SK-N-SH treated with all-trans-retinoic acid at 6 μM for 48 hours (cell line): ENCODE data around the gene ATOH8.

Experiments used
- ATAC-seq: fragments of 200-7000 bp; cut with Tn5 transposase; 3 replicates; pipeline ENCODE4 v1.9.1; 2020; ENCODE audit warnings: mild to moderate bottlenecking, moderate library complexity
- ARNTL ChIP-seq: fragments of 450-650 bp; formaldehyde crosslinking; IDR thresholded peaks from 2 replicates; pipeline ENCODE4 v1.5.0; 2020; ENCODE audit warnings: low read depth, mild to moderate bottlenecking, moderate library complexity, borderline replicate concordance
- BACH2 ChIP-seq: fragments of 250-450 bp; sonication (Bioruptor Pico); IDR thresholded peaks from 2 replicates; pipeline ENCODE4 v1.9.0; 2021; ENCODE audit warnings: mild to moderate bottlenecking, borderline replicate concordance
- CSDC2 ChIP-seq: fragments of 250-450 bp; sonication (Bioruptor Pico); IDR thresholded peaks from 2 replicates; pipeline ENCODE4 v1.5.0; 2020; ENCODE audit warnings: mild to moderate bottlenecking, moderate library complexity
- ESRRG ChIP-seq: fragments of 250-450 bp; sonication (Bioruptor Pico); IDR thresholded peaks from 2 replicates; pipeline ENCODE4 v1.6.1; 2021; ENCODE audit warnings: mild to moderate bottlenecking
- GLIS3 ChIP-seq: fragments of 250-450 bp; sonication (Bioruptor Pico); IDR thresholded peaks from 2 replicates; pipeline ENCODE4 v1.5.0; 2020; ENCODE audit warnings: mild to moderate bottlenecking, moderate library complexity
- ISL1 ChIP-seq: fragments of 250-450 bp; sonication (Bioruptor Pico); IDR thresholded peaks from 2 replicates; pipeline ENCODE4 v2.1.2; 2022; ENCODE audit warnings: mild to moderate bottlenecking, moderate library complexity
- OSR1 ChIP-seq: fragments of 250-450 bp; sonication (Bioruptor Pico); IDR thresholded peaks from 2 replicates; pipeline ENCODE4 v1.8.0; 2022; ENCODE audit warnings: moderate library complexity, mild to moderate bottlenecking, inconsistent platforms
- PPARA ChIP-seq: fragments of 250-450 bp; sonication (Bioruptor Pico); IDR thresholded peaks from 2 replicates; pipeline ENCODE4 v1.5.0; 2020; ENCODE audit warnings: mild to moderate bottlenecking, borderline replicate concordance
- RARB ChIP-seq: fragments of 250-450 bp; sonication (Bioruptor Pico); IDR thresholded peaks from 2 replicates; pipeline ENCODE4 v1.8.0; 2021; ENCODE audit warnings: mild to moderate bottlenecking, moderate library complexity
- TCF4 ChIP-seq: fragments of 250-450 bp; sonication (Bioruptor Pico); IDR thresholded peaks from 2 replicates; pipeline ENCODE4 v1.8.0; 2021; ENCODE audit warnings: mild to moderate bottlenecking, moderate library complexity, borderline replicate concordance
- TOX ChIP-seq: fragments of 250-450 bp; sonication (Bioruptor Pico); IDR thresholded peaks from 2 replicates; pipeline ENCODE4 v1.8.0; 2021; ENCODE audit warnings: mild to moderate bottlenecking, moderate library complexity, borderline replicate concordance
- ZFP3 ChIP-seq: fragments of 250-450 bp; sonication (Bioruptor Pico); IDR thresholded peaks from 2 replicates; pipeline ENCODE4 v1.5.0; 2020; ENCODE audit warnings: mild to moderate bottlenecking, moderate library complexity
- ZNF565 ChIP-seq: fragments of 450-650 bp; formaldehyde crosslinking; conservative IDR thresholded peaks from 2 replicates; pipeline ENCODE4 v1.5.0; 2020; ENCODE audit warnings: low read depth, mild to moderate bottlenecking, moderate library complexity
- ZNF70 ChIP-seq: fragments of 450-650 bp; formaldehyde crosslinking; IDR thresholded peaks from 2 replicates; pipeline ENCODE4 v1.5.0; 2020; ENCODE audit warnings: mild to moderate bottlenecking, moderate library complexity
- ZNF8 ChIP-seq: fragments of 450-650 bp; formaldehyde crosslinking; IDR thresholded peaks from 2 replicates; pipeline ENCODE4 v1.5.0; 2020; ENCODE audit warnings: mild to moderate bottlenecking, moderate library complexity
- TF ChIP-seq, protein P1 (sequence below): fragments of 250-450 bp; sonication (Bioruptor Pico); IDR thresholded peaks from 2 replicates; pipeline ENCODE4 v1.8.0; 2020; ENCODE audit warnings: mild to moderate bottlenecking, moderate library complexity, borderline replicate concordance
- TF ChIP-seq, protein P2 (sequence below): fragments of 250-450 bp; sonication (Bioruptor Pico); IDR thresholded peaks from 2 replicates; pipeline ENCODE4 v1.8.0; 2021; ENCODE audit warnings: low read depth, mild to moderate bottlenecking, moderate library complexity, borderline replicate concordance
- TF ChIP-seq, protein P3 (sequence below): fragments of 250-450 bp; sonication (Bioruptor Pico); IDR thresholded peaks from 2 replicates; pipeline ENCODE4 v1.5.1; 2020; ENCODE audit warnings: low read depth, mild to moderate bottlenecking, moderate library complexity
- TF ChIP-seq, protein P4 (sequence below): fragments of 250-450 bp; sonication (Bioruptor Pico); IDR thresholded peaks from 2 replicates; pipeline ENCODE4 v1.5.1; 2021; ENCODE audit warnings: mild to moderate bottlenecking, moderate library complexity
- TF ChIP-seq, protein P5 (sequence below): fragments of 250-450 bp; sonication (Bioruptor Pico); IDR thresholded peaks from 2 replicates; pipeline ENCODE4 v1.5.0; 2020; ENCODE audit warnings: mild to moderate bottlenecking, moderate library complexity

Gene ATOH8

DNA sequence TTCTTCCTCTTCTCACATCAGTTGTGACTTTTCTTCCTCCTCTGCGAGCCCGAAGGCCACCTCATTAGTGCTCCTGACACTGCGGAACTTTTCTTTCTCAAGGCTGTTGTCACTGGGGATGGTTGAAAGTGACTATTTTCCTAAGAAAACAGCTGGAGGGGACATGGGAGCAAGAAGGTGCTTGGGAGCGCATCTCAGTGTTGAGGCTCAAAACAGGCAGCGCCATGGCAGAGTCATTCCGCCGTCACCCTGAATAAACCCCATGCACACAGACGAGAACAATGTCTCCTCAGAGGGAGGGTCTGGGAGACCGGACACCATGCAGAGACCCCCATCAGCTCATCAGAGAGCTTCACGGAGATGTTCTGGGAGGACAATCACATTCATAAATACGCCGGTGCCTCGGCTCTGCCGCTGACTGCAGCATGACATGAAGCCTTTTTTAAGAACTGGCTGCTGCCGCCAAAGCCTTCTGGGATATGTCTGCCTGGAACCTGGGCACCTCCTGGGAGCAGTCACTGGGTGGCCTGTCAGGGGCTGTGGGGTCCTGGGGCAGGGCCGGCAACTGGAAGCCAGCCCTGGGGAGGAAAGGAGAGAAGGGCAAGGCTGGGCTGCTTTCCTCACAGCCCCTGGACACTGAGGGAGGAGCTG lies 19.2 kb downstream of the ATOH8 start (continued):
- TF ChIP-seq, protein P1, sequence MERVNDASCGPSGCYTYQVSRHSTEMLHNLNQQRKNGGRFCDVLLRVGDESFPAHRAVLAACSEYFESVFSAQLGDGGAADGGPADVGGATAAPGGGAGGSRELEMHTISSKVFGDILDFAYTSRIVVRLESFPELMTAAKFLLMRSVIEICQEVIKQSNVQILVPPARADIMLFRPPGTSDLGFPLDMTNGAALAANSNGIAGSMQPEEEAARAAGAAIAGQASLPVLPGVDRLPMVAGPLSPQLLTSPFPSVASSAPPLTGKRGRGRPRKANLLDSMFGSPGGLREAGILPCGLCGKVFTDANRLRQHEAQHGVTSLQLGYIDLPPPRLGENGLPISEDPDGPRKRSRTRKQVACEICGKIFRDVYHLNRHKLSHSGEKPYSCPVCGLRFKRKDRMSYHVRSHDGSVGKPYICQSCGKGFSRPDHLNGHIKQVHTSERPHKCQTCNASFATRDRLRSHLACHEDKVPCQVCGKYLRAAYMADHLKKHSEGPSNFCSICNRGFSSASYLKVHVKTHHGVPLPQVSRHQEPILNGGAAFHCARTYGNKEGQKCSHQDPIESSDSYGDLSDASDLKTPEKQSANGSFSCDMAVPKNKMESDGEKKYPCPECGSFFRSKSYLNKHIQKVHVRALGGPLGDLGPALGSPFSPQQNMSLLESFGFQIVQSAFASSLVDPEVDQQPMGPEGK (CRISPR knock-in tag) = no peak
- TF ChIP-seq ZNF565 (CRISPR knock-in tag) (no peak), ESRRG (no peak), OSR1 (no peak), BACH2 (CRISPR knock-in tag) (no peak), RARB (CRISPR knock-in tag) (no peak)
- TF ChIP-seq, protein P2, sequence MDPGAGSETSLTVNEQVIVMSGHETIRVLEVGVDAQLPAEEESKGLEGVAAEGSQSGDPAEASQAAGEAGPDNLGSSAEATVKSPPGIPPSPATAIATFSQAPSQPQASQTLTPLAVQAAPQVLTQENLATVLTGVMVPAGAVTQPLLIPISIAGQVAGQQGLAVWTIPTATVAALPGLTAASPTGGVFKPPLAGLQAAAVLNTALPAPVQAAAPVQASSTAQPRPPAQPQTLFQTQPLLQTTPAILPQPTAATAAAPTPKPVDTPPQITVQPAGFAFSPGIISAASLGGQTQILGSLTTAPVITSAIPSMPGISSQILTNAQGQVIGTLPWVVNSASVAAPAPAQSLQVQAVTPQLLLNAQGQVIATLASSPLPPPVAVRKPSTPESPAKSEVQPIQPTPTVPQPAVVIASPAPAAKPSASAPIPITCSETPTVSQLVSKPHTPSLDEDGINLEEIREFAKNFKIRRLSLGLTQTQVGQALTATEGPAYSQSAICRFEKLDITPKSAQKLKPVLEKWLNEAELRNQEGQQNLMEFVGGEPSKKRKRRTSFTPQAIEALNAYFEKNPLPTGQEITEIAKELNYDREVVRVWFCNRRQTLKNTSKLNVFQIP (CRISPR knock-in tag) = no peak
- TF ChIP-seq, protein P3, sequence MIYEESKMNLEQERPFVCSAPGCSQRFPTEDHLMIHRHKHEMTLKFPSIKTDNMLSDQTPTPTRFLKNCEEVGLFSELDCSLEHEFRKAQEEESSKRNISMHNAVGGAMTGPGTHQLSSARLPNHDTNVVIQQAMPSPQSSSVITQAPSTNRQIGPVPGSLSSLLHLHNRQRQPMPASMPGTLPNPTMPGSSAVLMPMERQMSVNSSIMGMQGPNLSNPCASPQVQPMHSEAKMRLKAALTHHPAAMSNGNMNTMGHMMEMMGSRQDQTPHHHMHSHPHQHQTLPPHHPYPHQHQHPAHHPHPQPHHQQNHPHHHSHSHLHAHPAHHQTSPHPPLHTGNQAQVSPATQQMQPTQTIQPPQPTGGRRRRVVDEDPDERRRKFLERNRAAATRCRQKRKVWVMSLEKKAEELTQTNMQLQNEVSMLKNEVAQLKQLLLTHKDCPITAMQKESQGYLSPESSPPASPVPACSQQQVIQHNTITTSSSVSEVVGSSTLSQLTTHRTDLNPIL = no peak

DNA sequence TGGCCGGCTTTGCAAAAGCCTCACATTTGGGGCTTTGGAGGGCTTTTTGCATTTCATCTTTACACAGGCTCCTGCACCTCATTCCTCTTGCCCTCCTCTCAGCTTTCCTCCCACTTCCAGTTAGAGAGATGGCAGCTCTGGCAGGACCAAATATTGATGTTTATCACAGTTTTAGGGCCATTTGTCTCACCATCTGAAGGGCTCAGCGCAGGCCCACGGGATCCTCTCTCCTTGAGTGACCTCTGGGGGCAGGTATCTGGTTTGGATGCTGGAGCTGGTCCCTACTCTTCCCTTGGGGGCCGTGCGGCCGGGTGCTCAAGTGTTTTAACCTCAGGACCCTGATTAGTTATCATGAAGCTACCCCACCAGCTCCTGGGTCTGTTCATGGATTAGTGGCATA lies 19.9 kb downstream of the ATOH8 start:
- ATAC-seq = no peak

DNA sequence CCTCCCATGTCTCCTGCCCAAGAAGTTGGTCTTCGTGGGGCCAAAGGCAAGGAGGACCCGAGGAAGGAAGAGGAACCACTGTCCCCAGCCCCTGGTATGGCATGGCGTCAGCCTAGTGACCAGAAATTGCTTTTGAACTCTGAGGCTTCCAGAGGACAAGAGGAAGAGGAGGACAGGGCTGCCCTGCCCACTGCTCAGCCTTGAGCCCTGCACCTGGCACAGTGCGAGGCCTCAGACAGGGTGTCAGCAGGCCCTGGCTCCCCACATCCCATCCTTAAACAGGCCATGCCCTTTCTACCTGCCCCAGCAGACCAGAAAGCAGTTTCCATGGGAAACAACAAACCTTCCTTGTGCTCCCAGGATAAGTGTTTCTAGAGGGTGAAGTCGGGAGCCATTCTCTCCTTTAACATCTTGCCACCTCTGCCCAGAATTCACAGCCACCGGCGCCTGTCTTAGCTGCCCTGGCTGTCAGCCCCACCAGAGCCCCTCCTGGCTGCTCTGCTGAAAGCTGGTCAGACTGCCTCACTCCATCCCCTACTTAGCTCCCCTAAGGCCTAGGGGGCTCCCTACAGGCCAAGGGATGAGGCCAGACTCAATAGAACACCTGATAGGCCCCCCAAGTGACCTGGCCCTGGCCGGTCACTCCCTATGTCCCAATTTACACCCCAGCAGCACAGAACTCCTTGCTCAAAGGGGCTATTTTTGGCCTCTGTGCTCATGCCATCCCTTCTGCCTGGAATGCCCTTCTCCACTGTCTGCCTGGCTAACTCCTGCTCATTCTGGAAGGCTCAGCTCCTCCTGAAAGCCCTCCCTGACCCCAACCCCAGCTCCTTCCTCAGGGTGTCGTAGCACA lies 20.6 kb downstream of the ATOH8 start:
- TF ChIP-seq ZNF8 (CRISPR knock-in tag) = no peak
- no peak for TF ChIP-seq ARNTL (CRISPR knock-in tag)
- no peak for TF ChIP-seq BACH2 (CRISPR knock-in tag)
- TF ChIP-seq TOX = no peak
- TF ChIP-seq, protein P4, sequence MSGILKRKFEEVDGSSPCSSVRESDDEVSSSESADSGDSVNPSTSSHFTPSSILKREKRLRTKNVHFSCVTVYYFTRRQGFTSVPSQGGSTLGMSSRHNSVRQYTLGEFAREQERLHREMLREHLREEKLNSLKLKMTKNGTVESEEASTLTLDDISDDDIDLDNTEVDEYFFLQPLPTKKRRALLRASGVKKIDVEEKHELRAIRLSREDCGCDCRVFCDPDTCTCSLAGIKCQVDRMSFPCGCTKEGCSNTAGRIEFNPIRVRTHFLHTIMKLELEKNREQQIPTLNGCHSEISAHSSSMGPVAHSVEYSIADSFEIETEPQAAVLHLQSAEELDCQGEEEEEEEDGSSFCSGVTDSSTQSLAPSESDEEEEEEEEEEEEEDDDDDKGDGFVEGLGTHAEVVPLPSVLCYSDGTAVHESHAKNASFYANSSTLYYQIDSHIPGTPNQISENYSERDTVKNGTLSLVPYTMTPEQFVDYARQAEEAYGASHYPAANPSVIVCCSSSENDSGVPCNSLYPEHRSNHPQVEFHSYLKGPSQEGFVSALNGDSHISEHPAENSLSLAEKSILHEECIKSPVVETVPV (CRISPR knock-in tag) = no peak
- no peak for TF ChIP-seq OSR1
- no peak for TF ChIP-seq CSDC2 (CRISPR knock-in tag)
- TF ChIP-seq TCF4 = no peak
- TF ChIP-seq RARB (CRISPR knock-in tag) = no peak
- TF ChIP-seq PPARA (CRISPR knock-in tag) = no peak
- no peak for TF ChIP-seq ZNF70 (CRISPR knock-in tag)
- TF ChIP-seq ISL1 = no peak
- TF ChIP-seq, protein P3 = no peak
- no peak for TF ChIP-seq ZFP3 (CRISPR knock-in tag)
- TF ChIP-seq, protein P5, sequence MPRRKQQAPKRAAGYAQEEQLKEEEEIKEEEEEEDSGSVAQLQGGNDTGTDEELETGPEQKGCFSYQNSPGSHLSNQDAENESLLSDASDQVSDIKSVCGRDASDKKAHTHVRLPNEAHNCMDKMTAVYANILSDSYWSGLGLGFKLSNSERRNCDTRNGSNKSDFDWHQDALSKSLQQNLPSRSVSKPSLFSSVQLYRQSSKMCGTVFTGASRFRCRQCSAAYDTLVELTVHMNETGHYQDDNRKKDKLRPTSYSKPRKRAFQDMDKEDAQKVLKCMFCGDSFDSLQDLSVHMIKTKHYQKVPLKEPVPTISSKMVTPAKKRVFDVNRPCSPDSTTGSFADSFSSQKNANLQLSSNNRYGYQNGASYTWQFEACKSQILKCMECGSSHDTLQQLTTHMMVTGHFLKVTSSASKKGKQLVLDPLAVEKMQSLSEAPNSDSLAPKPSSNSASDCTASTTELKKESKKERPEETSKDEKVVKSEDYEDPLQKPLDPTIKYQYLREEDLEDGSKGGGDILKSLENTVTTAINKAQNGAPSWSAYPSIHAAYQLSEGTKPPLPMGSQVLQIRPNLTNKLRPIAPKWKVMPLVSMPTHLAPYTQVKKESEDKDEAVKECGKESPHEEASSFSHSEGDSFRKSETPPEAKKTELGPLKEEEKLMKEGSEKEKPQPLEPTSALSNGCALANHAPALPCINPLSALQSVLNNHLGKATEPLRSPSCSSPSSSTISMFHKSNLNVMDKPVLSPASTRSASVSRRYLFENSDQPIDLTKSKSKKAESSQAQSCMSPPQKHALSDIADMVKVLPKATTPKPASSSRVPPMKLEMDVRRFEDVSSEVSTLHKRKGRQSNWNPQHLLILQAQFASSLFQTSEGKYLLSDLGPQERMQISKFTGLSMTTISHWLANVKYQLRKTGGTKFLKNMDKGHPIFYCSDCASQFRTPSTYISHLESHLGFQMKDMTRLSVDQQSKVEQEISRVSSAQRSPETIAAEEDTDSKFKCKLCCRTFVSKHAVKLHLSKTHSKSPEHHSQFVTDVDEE (CRISPR knock-in tag) = no peak
- TF ChIP-seq ZNF565 (CRISPR knock-in tag) = no peak
- TF ChIP-seq, protein P1 (CRISPR knock-in tag) = no peak
- no peak for TF ChIP-seq GLIS3 (CRISPR knock-in tag)
- TF ChIP-seq, protein P2 (CRISPR knock-in tag) = no peak
- no peak for ATAC-seq

More for the DNA sequence above, 19.9 kb downstream of the ATOH8 start:
- TF ChIP-seq TCF4 (no peak), ESRRG (no peak)
- TF ChIP-seq, all 23 proteins: peak for 0
